H9 (cell line): ENCODE data around the gene LY6G5C. TPM values are rescaled to one million over a fixed set of nuclear protein-coding genes. Genes with fewer than 3 reads are reported as not detected.

Experiments
- DNase-seq: peaks from one replicate; pipeline ENCODE4 v3.0.0-alpha.2; 2017
- H2AFZ ChIP-seq: one replicate; pipeline ENCODE4 v1.6.1; 2013; ENCODE audit warnings: mild to moderate bottlenecking, low read length, control low read depth, moderate library complexity
- H2AK5ac ChIP-seq: 2 replicates; pipeline ENCODE4 v1.6.1; 2013; ENCODE audit warnings: low read length, control low read depth, mixed read lengths; ENCODE audit not compliant: insufficient read length
- H2BK120ac ChIP-seq: one replicate; pipeline ENCODE4 v1.6.1; 2013; ENCODE audit warnings: low read depth, mild to moderate bottlenecking, low read length, control low read depth, inconsistent platforms; ENCODE audit not compliant: poor library complexity, severe bottlenecking
- H2BK12ac ChIP-seq: 2 replicates; pipeline ENCODE4 v1.6.1; 2013; ENCODE audit warnings: low read length, control low read depth, mixed read lengths, low read depth; ENCODE audit not compliant: insufficient read length
- H2BK15ac ChIP-seq: 2 replicates; pipeline ENCODE4 v1.6.1; 2013; ENCODE audit warnings: low read depth, low read length, control low read depth
- H2BK20ac ChIP-seq: one replicate; pipeline ENCODE4 v1.6.1; 2013; ENCODE audit warnings: low read depth, mild to moderate bottlenecking, low read length, control low read depth, inconsistent platforms; ENCODE audit not compliant: poor library complexity, severe bottlenecking
- H2BK5ac ChIP-seq: 2 replicates; pipeline ENCODE4 v1.6.1; 2013; ENCODE audit warnings: low read length, control low read depth, mixed read lengths; ENCODE audit not compliant: insufficient read length
- H3K14ac ChIP-seq: 2 replicates; pipeline ENCODE4 v1.6.1; 2013; ENCODE audit warnings: low read length, control low read depth; ENCODE audit not compliant: insufficient read depth
- H3K18ac ChIP-seq: 2 replicates; pipeline ENCODE4 v1.6.1; 2013; ENCODE audit warnings: low read depth, mild to moderate bottlenecking, mixed read lengths, low read length, control low read depth; ENCODE audit not compliant: insufficient read length
- H3K23ac ChIP-seq: 2 replicates; pipeline ENCODE4 v1.6.1; 2013; ENCODE audit warnings: low read length, control low read depth, mixed read lengths, low read depth; ENCODE audit not compliant: insufficient read length
- H3K23me2 ChIP-seq: 2 replicates; pipeline ENCODE4 v1.6.1; 2013; ENCODE audit warnings: low read depth, mild to moderate bottlenecking, mixed read lengths, low read length, control low read depth; ENCODE audit not compliant: insufficient read length, poor library complexity, severe bottlenecking
- H3K27ac ChIP-seq: 2 replicates; pipeline ENCODE4 v1.5.1; 2013; ENCODE audit warnings: low read length, control low read depth, mixed read lengths, low read depth; ENCODE audit not compliant: insufficient read length
- H3K27me3 ChIP-seq: 2 replicates; pipeline ENCODE4 v1.6.1; 2013; ENCODE audit warnings: low read length, control low read depth, inconsistent platforms; ENCODE audit not compliant: insufficient read depth
- H3K4ac ChIP-seq: 2 replicates; pipeline ENCODE4 v1.6.1; 2013; ENCODE audit warnings: low read depth, mild to moderate bottlenecking, control low read depth, inconsistent platforms, low read length, moderate library complexity
- H3K4me1 ChIP-seq: 2 replicates; pipeline ENCODE4 v1.6.1; 2013; ENCODE audit warnings: low read length, control low read depth, inconsistent platforms; ENCODE audit not compliant: insufficient read depth
- H3K4me2 ChIP-seq: 2 replicates; pipeline ENCODE4 v1.6.1; 2013; ENCODE audit warnings: low read length, control low read depth, mixed read lengths; ENCODE audit not compliant: insufficient read length, insufficient read depth
- H3K56ac ChIP-seq: 2 replicates; pipeline ENCODE4 v1.6.1; 2013; ENCODE audit warnings: low read depth, mild to moderate bottlenecking, mixed read lengths, low read length, control low read depth; ENCODE audit not compliant: insufficient read length
- H3K79me1 ChIP-seq: 2 replicates; pipeline ENCODE4 v1.6.1; 2013; ENCODE audit warnings: low read depth, mild to moderate bottlenecking, moderate library complexity, low read length, control low read depth, inconsistent platforms; ENCODE audit not compliant: insufficient read depth, poor library complexity, severe bottlenecking
- H3K79me2 ChIP-seq: 2 replicates; pipeline ENCODE4 v1.6.1; 2013; ENCODE audit warnings: low read length, control low read depth, inconsistent platforms; ENCODE audit not compliant: insufficient read depth
- H3K9ac ChIP-seq: 2 replicates; pipeline ENCODE4 v1.6.1; 2013; ENCODE audit warnings: low read length, control low read depth, mixed read lengths; ENCODE audit not compliant: insufficient read length; ENCODE audit errors: extremely low read depth
- H3K9me3 ChIP-seq: one replicate; pipeline ENCODE4 v1.6.1; 2013; ENCODE audit warnings: low read depth, low read length, inconsistent platforms; ENCODE audit not compliant: control insufficient read depth
- H3T11ph ChIP-seq: one replicate; pipeline ENCODE4 v1.6.1; 2013; ENCODE audit warnings: mild to moderate bottlenecking, low read length, control low read depth, inconsistent platforms
- H4K20me1 ChIP-seq: one replicate; pipeline ENCODE4 v1.6.1; 2013; ENCODE audit not compliant: control insufficient read depth, insufficient read length, insufficient read depth
- H4K5ac ChIP-seq: 2 replicates; pipeline ENCODE4 v1.6.1; 2013; ENCODE audit warnings: low read depth, mild to moderate bottlenecking, mixed read lengths, low read length, control low read depth; ENCODE audit not compliant: insufficient read length
- H4K8ac ChIP-seq: replicated peaks from 2 replicates; pipeline ENCODE4 v1.6.1; 2013; ENCODE audit warnings: low read length, control low read depth, mixed read lengths, low read depth; ENCODE audit not compliant: insufficient read length
- H4K91ac ChIP-seq: 2 replicates; pipeline ENCODE4 v1.6.1; 2013; ENCODE audit warnings: low read depth, mild to moderate bottlenecking, moderate library complexity, mixed read lengths, low read length, control low read depth; ENCODE audit not compliant: insufficient read length
- H3K27ac Mint-ChIP-seq, 3 experiments: 2 replicates in 2 of 3; 3 replicates in 1 of 3; pipeline ENCODE4 v1.8.0; 2020 to 2021; ENCODE audit warnings: mixed read lengths in 3 of 3, mild to moderate bottlenecking in 1 of 3, moderate library complexity in 1 of 3
- H3K27me3 Mint-ChIP-seq: 2 replicates; pipeline ENCODE4 v1.8.0; 2021; ENCODE audit warnings: low read depth, mild to moderate bottlenecking, moderate library complexity, mixed read lengths
- H3K36me3 Mint-ChIP-seq, 3 experiments: 2 replicates in 2 of 3; 3 replicates in 1 of 3; pipeline ENCODE4 v1.8.0; 2020 to 2021; ENCODE audit warnings: low read depth in 3 of 3, mixed read lengths in 3 of 3; ENCODE audit not compliant: insufficient read depth in 1 of 3
- H3K4me1 Mint-ChIP-seq, 2 experiments: 2 replicates each; pipeline ENCODE4 v1.8.0; 2020; ENCODE audit warnings: mixed read lengths in 2 of 2
- H3K4me3 Mint-ChIP-seq, 2 experiments: 2 replicates in 1 of 2; 3 replicates in 1 of 2; pipeline ENCODE4 v1.8.0; 2020 to 2021; ENCODE audit warnings: mild to moderate bottlenecking in 2 of 2, mixed read lengths in 2 of 2, moderate library complexity in 1 of 2
- H3K9me3 Mint-ChIP-seq, 2 experiments: 2 replicates in 1 of 2; 3 replicates in 1 of 2; pipeline ENCODE4 v1.8.0; 2020; ENCODE audit warnings: mild to moderate bottlenecking in 2 of 2, mixed read lengths in 2 of 2, moderate library complexity in 1 of 2
- WGBS: extraction: QIAGEN DNeasy Blood & Tissue Kit; methylation state at CpG from one replicate; pipeline ENCODE4 v1.1.7; 2013; ENCODE audit warnings: missing lambda C conversion rate, low lambda C conversion rate, mixed read lengths; ENCODE audit not compliant: insufficient read length; ENCODE audit errors: extremely low coverage; 5-methylcytosine and 5-hydroxymethylcytosine counted together
- total RNA-seq: library from RNA; stranded (reverse); gene quantifications from 2 replicates; pipeline ENCODE4 v1.2.1, GENCODE V29; 2021
- TF ChIP-seq, protein P1 (sequence below): fragments of 200-600 bp; sonication (generic); conservative IDR thresholded peaks from 3 replicates; pipeline ENCODE4 v1.8.0; 2021; ENCODE audit warnings: antibody characterized with exemption, mild to moderate bottlenecking

Gene LY6G5C
- total RNA-seq, 1 experiment from 2014 or later: 2.2 TPM

DNA sequence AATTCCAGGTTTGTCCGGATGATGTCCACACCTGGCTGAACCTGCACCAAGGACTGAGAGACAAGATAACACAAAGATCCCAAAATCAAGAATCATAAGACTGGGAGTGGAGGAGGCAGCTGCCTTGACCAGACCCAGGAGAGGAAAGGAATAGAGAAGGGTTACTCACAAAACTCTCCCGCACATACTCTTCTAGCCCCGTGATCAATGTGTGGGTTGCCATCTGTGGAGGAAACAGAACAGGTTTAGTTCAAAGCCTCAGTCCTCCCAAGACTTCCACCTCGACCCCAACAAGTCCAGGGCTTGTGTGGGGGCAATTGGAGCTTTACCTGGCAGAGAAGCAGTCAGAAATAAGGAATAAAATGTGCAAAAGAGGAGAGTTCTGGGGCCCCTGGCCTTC is 39.5 kb downstream of the LY6G5C start:
- no peak overlapping the region for H2BK5ac ChIP-seq
- H3K4me2 ChIP-seq: no peak overlapping the region
- no peaks in the 10 kb centered on the region for H3K79me1 ChIP-seq
- no peak overlapping the region for H3K4me3 Mint-ChIP-seq
- no peaks in the 10 kb centered on the region for H3K4me1 Mint-ChIP-seq
- no CpG with 5 or more reads among the region's 4 CpGs for WGBS
- no peaks in the 10 kb centered on the region for H3K4me1 ChIP-seq
- no peak overlapping the region for H2AFZ ChIP-seq
- no peak overlapping the region for H4K91ac ChIP-seq
- no peak overlapping the region for H2BK12ac ChIP-seq
- H3K9me3 Mint-ChIP-seq: no peaks in the 10 kb centered on the region
- no peak overlapping the region for H3K23ac ChIP-seq
- H2BK15ac ChIP-seq: no peak overlapping the region
- no peak overlapping the region for H2AK5ac ChIP-seq
- no peak overlapping the region for H2BK20ac ChIP-seq
- H4K8ac ChIP-seq: no peak overlapping the region
- peaks cover 2% of the 10 kb centered on the region for H4K20me1 ChIP-seq
- no peak overlapping the region for H3T11ph ChIP-seq
- no peak overlapping the region for H3K18ac ChIP-seq
- H3K27me3 Mint-ChIP-seq: no peaks in the 10 kb centered on the region
- H3K14ac ChIP-seq: no peak overlapping the region
- no peak overlapping the region for H2BK120ac ChIP-seq
- DNase-seq: no peak
- TF ChIP-seq, protein P1, sequence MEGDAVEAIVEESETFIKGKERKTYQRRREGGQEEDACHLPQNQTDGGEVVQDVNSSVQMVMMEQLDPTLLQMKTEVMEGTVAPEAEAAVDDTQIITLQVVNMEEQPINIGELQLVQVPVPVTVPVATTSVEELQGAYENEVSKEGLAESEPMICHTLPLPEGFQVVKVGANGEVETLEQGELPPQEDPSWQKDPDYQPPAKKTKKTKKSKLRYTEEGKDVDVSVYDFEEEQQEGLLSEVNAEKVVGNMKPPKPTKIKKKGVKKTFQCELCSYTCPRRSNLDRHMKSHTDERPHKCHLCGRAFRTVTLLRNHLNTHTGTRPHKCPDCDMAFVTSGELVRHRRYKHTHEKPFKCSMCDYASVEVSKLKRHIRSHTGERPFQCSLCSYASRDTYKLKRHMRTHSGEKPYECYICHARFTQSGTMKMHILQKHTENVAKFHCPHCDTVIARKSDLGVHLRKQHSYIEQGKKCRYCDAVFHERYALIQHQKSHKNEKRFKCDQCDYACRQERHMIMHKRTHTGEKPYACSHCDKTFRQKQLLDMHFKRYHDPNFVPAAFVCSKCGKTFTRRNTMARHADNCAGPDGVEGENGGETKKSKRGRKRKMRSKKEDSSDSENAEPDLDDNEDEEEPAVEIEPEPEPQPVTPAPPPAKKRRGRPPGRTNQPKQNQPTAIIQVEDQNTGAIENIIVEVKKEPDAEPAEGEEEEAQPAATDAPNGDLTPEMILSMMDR: no peak
- peak overlapping the region in 1 of 3 experiments; percentile 73; a peak in 1 of 7 replicates for H3K27ac Mint-ChIP-seq
- no peaks in the 10 kb centered on the region for H3K27me3 ChIP-seq
- H4K5ac ChIP-seq: no peak overlapping the region
- no peak overlapping the region for H3K56ac ChIP-seq
- H3K4ac ChIP-seq: no peak overlapping the region
- H3K36me3 Mint-ChIP-seq: peaks cover 45 to 89% (median 82%) of the 10 kb centered on the region in 3 experiments
- no peaks in the 10 kb centered on the region for H3K9me3 ChIP-seq
- no peak overlapping the region for H3K9ac ChIP-seq
- no peak overlapping the region for H3K27ac ChIP-seq
- no peaks in the 10 kb centered on the region for H3K79me2 ChIP-seq
- no peaks in the 10 kb centered on the region for H3K23me2 ChIP-seq
